ENCODE measurements around the gene TMEM252. TPM values are rescaled to one million over a fixed set of nuclear protein-coding genes. Genes with fewer than 3 reads are reported as not detected.

Gene TMEM252
- total and polyA plus RNA-seq, 12 donors: 0.03 to 0.51 TPM; not detected in 10

- Histone ChIP-seq H3K36me3 (no peaks in the 10 kb centered on the region), H3K4me3 (no peak overlapping the region), H3K27ac (no peak overlapping the region), H3K4me1 (no peaks in the 10 kb centered on the region), H3K9me3 (no peaks in the 10 kb centered on the region), H3K27me3 (no peaks in the 10 kb centered on the region)
- TF ChIP-seq CTCF (IDR thresholded peaks at IDR 0.05): no peak
- WGBS, 2 donors: 92 to 93% methylated on average over 3 of the region's 3 CpGs
- DNase-seq: no peak
- no peak for ATAC-seq
- intact Hi-C loops (cut with DNase I): loop anchor here (2.0 to 10.0 kb wide), 14 partner anchors 93 to 446 kb away; partner anchors contain the start of gene PIP5K1B (in 2 of the 10)
These were observed 41.0 kb upstream of the TMEM252 start for GRCh38 chr9:68581696-68582095.

- TF ChIP-seq CTCF (IDR thresholded peaks at IDR 0.05): no peak
- Histone ChIP-seq H3K36me3 (no peaks in the 10 kb centered on the region), H3K4me1 (no peaks in the 10 kb centered on the region), H3K27ac (no peak overlapping the region), H3K4me3 (no peak overlapping the region), H3K9me3 (no peaks in the 10 kb centered on the region), H3K27me3 (no peaks in the 10 kb centered on the region)
- intact Hi-C loops (cut with DNase I): loop anchor here in 3 of 10 donors (5.0 to 10.0 kb wide), 3 partner anchors 57 to 429 kb away; no protein-coding TSS in a partner anchor
- WGBS, 2 donors: 71 to 82% methylated on average over 7 of the region's 7 CpGs
- ATAC-seq (no peak), DNase-seq (no peak)
These were observed 37.3 kb upstream of the TMEM252 start for GRCh38 chr9:68577774-68578591.

- DNase-seq (no peak), ATAC-seq (no peak)
- no peak overlapping the region for H3K27ac ChIP-seq
- H3K4me1 ChIP-seq: no peaks in the 10 kb centered on the region
- no peaks in the 10 kb centered on the region for H3K27me3 ChIP-seq
- TF ChIP-seq CTCF (IDR thresholded peaks at IDR 0.05): no peak
- H3K36me3 ChIP-seq: no peaks in the 10 kb centered on the region
- no peak overlapping the region for H3K4me3 ChIP-seq
- H3K9me3 ChIP-seq: peaks cover 0 to 8% (median 0%) of the 10 kb centered on the region in 11 donors
- intact Hi-C loops (cut with DNase I): loop anchor here in 3 of 10 donors (5.0 to 10.0 kb wide), 3 partner anchors 59 to 431 kb away; no protein-coding TSS in a partner anchor
- 71 to 74% methylated on average over 5 of the region's 5 CpGs for WGBS, 2 donors
These were observed 35.1 kb upstream of the TMEM252 start for GRCh38 chr9:68575817-68576216.

GRCh38 chr9:68574150-68574549 is 33.5 kb upstream of the TMEM252 start:
- 62 to 71% methylated on average over 3 of the region's 3 CpGs for WGBS, 2 donors
- Histone ChIP-seq H3K4me3 (no peak overlapping the region), H3K36me3 (no peaks in the 10 kb centered on the region), H3K27ac (no peak overlapping the region), H3K9me3 (peaks cover 0 to 8% (median 0%) of the 10 kb centered on the region in 11 donors), H3K27me3 (no peaks in the 10 kb centered on the region), H3K4me1 (no peaks in the 10 kb centered on the region)
- intact Hi-C loops (cut with DNase I): loop anchor here in 2 of 10 donors (10.0 kb wide), 2 partner anchors 61 to 229 kb away; no protein-coding TSS in a partner anchor
- DNase-seq: no peak
- peak in 1 of 8 donors; percentile 37 for ATAC-seq
- TF ChIP-seq CTCF (IDR thresholded peaks at IDR 0.05): peak in 7 of 9 donors; percentile 32 to 57 (median 43)
